Astrocyte (in vitro differentiated cells and primary cell): ENCODE data around the gene ACHE. TPM values are rescaled to one million over a fixed set of nuclear protein-coding genes. Genes with fewer than 3 reads are reported as not detected.
"Not testable (repeated sequence)": the region's sequence is repeated elsewhere in the genome, so short reads cannot be mapped to it uniquely, and the experiment has no call there.

ENCODE experiments used
- DNase-seq: peaks from one replicate; pipeline ENCODE4 v3.0.0-alpha.2; 2010; ENCODE audit warnings: low read depth
- FAIRE-seq: peaks from 2 replicates; lab custom pipeline; 2011; peaks lifted over from hg19 to GRCh38; lab: Jason Lieb, UNC
- H2AFZ ChIP-seq: 2 replicates; pipeline ENCODE4 v1.6.0; 2012; ENCODE audit warnings: low read depth, low read length, inconsistent platforms
- H3K27ac ChIP-seq: 2 replicates; pipeline ENCODE4 v1.5.1; 2011; ENCODE audit warnings: low read depth, low read length, inconsistent platforms
- H3K27me3 ChIP-seq: 2 replicates; pipeline ENCODE4 v1.6.0; 2011; ENCODE audit warnings: low read length, inconsistent platforms; ENCODE audit not compliant: insufficient read depth
- H3K36me3 ChIP-seq: 2 replicates; pipeline ENCODE4 v1.5.1; 2011; ENCODE audit warnings: low read length, inconsistent platforms; ENCODE audit not compliant: insufficient read depth
- H3K4me1 ChIP-seq: 2 replicates; pipeline ENCODE4 v1.5.1; 2011; ENCODE audit warnings: low read length, inconsistent platforms; ENCODE audit not compliant: insufficient read depth
- H3K4me2 ChIP-seq: 2 replicates; pipeline ENCODE4 v1.6.0; 2012; ENCODE audit warnings: low read length, inconsistent platforms
- H3K4me3 ChIP-seq: 2 replicates; pipeline ENCODE4 v1.5.1; 2011; ENCODE audit warnings: low read depth, mild to moderate bottlenecking, low read length, inconsistent platforms; ENCODE audit not compliant: insufficient read depth
- H3K79me2 ChIP-seq: 2 replicates; pipeline ENCODE4 v1.6.0; 2012; ENCODE audit warnings: mild to moderate bottlenecking, low read length, inconsistent platforms; ENCODE audit not compliant: insufficient read depth
- H3K9ac ChIP-seq: 2 replicates; pipeline ENCODE4 v1.6.0; 2012; ENCODE audit warnings: mild to moderate bottlenecking, low read length, inconsistent platforms
- H3K9me3 ChIP-seq: 2 replicates; pipeline ENCODE4 v1.5.1; 2012; ENCODE audit warnings: low read depth, mild to moderate bottlenecking, low read length, inconsistent platforms; ENCODE audit not compliant: insufficient read depth
- H4K20me1 ChIP-seq: 2 replicates; pipeline ENCODE4 v1.6.0; 2012; ENCODE audit warnings: low read length, inconsistent platforms; ENCODE audit not compliant: insufficient read depth
- H3K27ac Mint-ChIP-seq: one replicate; pipeline ENCODE4 v1.8.0; 2021; ENCODE audit warnings: mild to moderate bottlenecking, mixed read lengths; ENCODE audit not compliant: unreplicated experiment
- H3K27me3 Mint-ChIP-seq: one replicate; pipeline ENCODE4 v1.8.0; 2021; ENCODE audit warnings: low read depth, mixed read lengths; ENCODE audit not compliant: unreplicated experiment
- H3K36me3 Mint-ChIP-seq: one replicate; pipeline ENCODE4 v1.8.0; 2021; ENCODE audit warnings: low read depth, mixed read lengths; ENCODE audit not compliant: unreplicated experiment
- H3K4me1 Mint-ChIP-seq: one replicate; pipeline ENCODE4 v1.8.0; 2021; ENCODE audit warnings: low read depth, mixed read lengths; ENCODE audit not compliant: unreplicated experiment
- H3K4me3 Mint-ChIP-seq: one replicate; pipeline ENCODE4 v1.8.0; 2021; ENCODE audit warnings: mild to moderate bottlenecking, moderate library complexity, mixed read lengths; ENCODE audit not compliant: unreplicated experiment
- H3K9me3 Mint-ChIP-seq: one replicate; pipeline ENCODE4 v1.8.0; 2021; ENCODE audit warnings: mild to moderate bottlenecking, mixed read lengths; ENCODE audit not compliant: unreplicated experiment
- total RNA-seq: library from RNA; stranded (reverse); gene quantifications from 2 replicates; pipeline ENCODE4 v1.2.1, GENCODE V29; 2021
- TF ChIP-seq, protein P1 (sequence below): IDR thresholded peaks from 2 replicates; pipeline ENCODE4 v1.5.1; 2011; ENCODE audit warnings: low read depth, mild to moderate bottlenecking, inconsistent platforms, low read length, moderate library complexity; ENCODE audit not compliant: insufficient read depth

The ACHE gene
- total RNA-seq, 1 donor from 2014 or later, result 18.9 TPM

DNA sequence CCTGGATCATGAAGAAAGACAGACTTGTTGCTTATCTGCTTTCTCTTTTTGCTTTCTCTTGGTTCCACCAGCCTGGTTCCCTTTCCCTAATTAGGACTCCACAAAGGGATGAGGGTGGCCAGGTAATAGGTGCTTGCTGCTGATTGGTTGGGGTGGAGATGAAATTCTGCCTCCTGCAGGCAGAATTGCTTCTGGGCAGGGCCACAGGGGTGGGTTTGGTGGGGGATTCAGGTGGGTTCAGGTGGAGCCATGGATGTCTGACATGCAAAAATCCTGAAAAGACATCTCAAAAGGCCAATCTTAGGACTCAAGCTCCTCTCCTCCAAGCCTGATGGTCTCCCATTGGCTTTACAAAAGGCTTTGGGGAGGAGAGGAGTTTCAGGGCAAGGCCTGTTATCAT is 25.4 kb upstream of the ACHE start:
- H4K20me1 ChIP-seq, result no peaks in the 10 kb centered on the region
- Mint-ChIP-seq H3K36me3 (no peaks in the 10 kb centered on the region), H3K4me1 (peaks cover 4% of the 10 kb centered on the region), H3K4me3 (no peak overlapping the region), H3K27me3 (peaks cover 27% of the 10 kb centered on the region), H3K27ac (no peak overlapping the region), H3K9me3 (peaks cover 6% of the 10 kb centered on the region)
- H3K4me1 ChIP-seq, result no peaks in the 10 kb centered on the region
- H3K9ac ChIP-seq, result no peak overlapping the region
- H3K36me3 ChIP-seq, result no peaks in the 10 kb centered on the region
- H3K4me3 ChIP-seq, result no peak overlapping the region
- no peak overlapping the region for H3K27ac ChIP-seq
- no peak overlapping the region for H2AFZ ChIP-seq
- H3K9me3 ChIP-seq, result no peaks in the 10 kb centered on the region
- TF ChIP-seq, protein P1, sequence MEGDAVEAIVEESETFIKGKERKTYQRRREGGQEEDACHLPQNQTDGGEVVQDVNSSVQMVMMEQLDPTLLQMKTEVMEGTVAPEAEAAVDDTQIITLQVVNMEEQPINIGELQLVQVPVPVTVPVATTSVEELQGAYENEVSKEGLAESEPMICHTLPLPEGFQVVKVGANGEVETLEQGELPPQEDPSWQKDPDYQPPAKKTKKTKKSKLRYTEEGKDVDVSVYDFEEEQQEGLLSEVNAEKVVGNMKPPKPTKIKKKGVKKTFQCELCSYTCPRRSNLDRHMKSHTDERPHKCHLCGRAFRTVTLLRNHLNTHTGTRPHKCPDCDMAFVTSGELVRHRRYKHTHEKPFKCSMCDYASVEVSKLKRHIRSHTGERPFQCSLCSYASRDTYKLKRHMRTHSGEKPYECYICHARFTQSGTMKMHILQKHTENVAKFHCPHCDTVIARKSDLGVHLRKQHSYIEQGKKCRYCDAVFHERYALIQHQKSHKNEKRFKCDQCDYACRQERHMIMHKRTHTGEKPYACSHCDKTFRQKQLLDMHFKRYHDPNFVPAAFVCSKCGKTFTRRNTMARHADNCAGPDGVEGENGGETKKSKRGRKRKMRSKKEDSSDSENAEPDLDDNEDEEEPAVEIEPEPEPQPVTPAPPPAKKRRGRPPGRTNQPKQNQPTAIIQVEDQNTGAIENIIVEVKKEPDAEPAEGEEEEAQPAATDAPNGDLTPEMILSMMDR, result no peak
- H3K4me2 ChIP-seq, result no peak overlapping the region
- H3K27me3 ChIP-seq, result no peaks in the 10 kb centered on the region
- no peaks in the 10 kb centered on the region for H3K79me2 ChIP-seq
- DNase-seq (no peak), FAIRE-seq (no peak)

GRCh38 chr7:100919779-100920437 is 24.2 kb upstream of the ACHE start:
- peaks cover 27% of the 10 kb centered on the region for H3K27me3 Mint-ChIP-seq
- H3K27ac ChIP-seq, H3K27me3 ChIP-seq, H3K9ac ChIP-seq, DNase-seq, H3K9me3 Mint-ChIP-seq, H3K9me3 ChIP-seq, H3K27ac Mint-ChIP-seq, H2AFZ ChIP-seq, FAIRE-seq, H3K36me3 ChIP-seq, H3K4me3 Mint-ChIP-seq, H3K4me3 ChIP-seq, H4K20me1 ChIP-seq, H3K79me2 ChIP-seq, H3K4me1 ChIP-seq, H3K36me3 Mint-ChIP-seq, H3K4me1 Mint-ChIP-seq, H3K4me2 ChIP-seq: not testable (repeated sequence)

DNA sequence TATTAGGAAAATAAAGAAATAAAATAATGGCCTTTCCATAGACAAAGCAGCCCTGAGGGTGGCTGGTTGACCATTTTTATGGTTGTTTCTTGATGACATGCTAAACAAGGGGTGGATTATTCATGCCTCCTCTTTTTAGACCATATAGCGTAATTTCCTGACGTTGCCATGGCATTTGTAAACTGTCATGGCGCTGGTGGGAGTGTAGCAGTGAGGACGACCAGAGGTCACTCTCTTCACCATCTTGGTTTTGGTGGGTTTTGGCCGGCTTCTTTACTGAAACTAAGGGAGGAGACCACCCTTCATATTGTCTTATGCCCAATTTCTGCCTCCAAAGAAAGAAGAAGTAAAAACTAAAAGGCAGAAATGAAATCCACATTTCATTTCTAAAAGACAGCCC is 23.6 kb upstream of the ACHE start:
- not testable (repeated sequence) for H2AFZ ChIP-seq, H3K9me3 Mint-ChIP-seq, FAIRE-seq, H3K4me1 Mint-ChIP-seq, DNase-seq, H3K27ac Mint-ChIP-seq, H3K4me3 ChIP-seq, H3K79me2 ChIP-seq, H3K36me3 ChIP-seq, H3K4me3 Mint-ChIP-seq, H3K4me1 ChIP-seq, H3K4me2 ChIP-seq, H4K20me1 ChIP-seq, H3K36me3 Mint-ChIP-seq, H3K9ac ChIP-seq, H3K9me3 ChIP-seq, H3K27ac ChIP-seq, H3K27me3 ChIP-seq
- peaks cover 27% of the 10 kb centered on the region for H3K27me3 Mint-ChIP-seq
